AG04450 (cell line): Measurements from ENCODE around the gene FAM228B. TPM values are rescaled to one million over a fixed set of nuclear protein-coding genes. Genes with fewer than 3 reads are reported as not detected.

ENCODE experiments used
- CTCF ChIA-PET: fragments of 300-600, 350-600 bp; formaldehyde crosslinking; extraction: SDS; loops from one replicate; lab custom pipeline; 2022; ENCODE audit warnings: antibody characterized with exemption, inconsistent platforms; lab: Charles Lee
- POLR2A ChIA-PET: fragments of 350-600 bp; formaldehyde crosslinking; extraction: SDS; loops from one replicate; lab custom pipeline; 2021; ENCODE audit warnings: antibody characterized with exemption, inconsistent platforms; lab: Yijun Ruan, JAX
- DNase-seq: peaks from one replicate; pipeline ENCODE4 v3.0.0-alpha.2; 2011; ENCODE audit warnings: low read depth, low spot score
- H3K27ac ChIP-seq: one replicate; pipeline ENCODE4 v1.5.1; 2012; ENCODE audit warnings: low read depth, low read length, control low read depth
- H3K27me3 ChIP-seq: one replicate; pipeline ENCODE4 v1.6.0; 2012; ENCODE audit warnings: low read length; ENCODE audit not compliant: control insufficient read depth, insufficient read depth
- H3K4me3 ChIP-seq: 2 replicates; pipeline ENCODE4 v1.5.1; 2011; ENCODE audit warnings: mild to moderate bottlenecking, low read depth, low read length, control low read depth
- H3K9me3 ChIP-seq: 2 replicates; pipeline ENCODE4 v1.5.1; 2012; ENCODE audit warnings: low read length; ENCODE audit not compliant: control insufficient read depth, insufficient read depth
- polyA minus RNA-seq: library from RNA; depleted of rRNA, polyadenylated mRNA; stranded (reverse); fragments of >200 nt; gene quantifications from 2 replicates; pipeline ENCODE4 v1.2.3, GENCODE V29; 2011; rRNA and poly(A)+ RNA removed
- polyA plus RNA-seq: library from polyadenylated mRNA; depleted of rRNA; stranded (reverse); fragments of >200 nt; gene quantifications from 2 replicates; pipeline ENCODE4 v1.2.3, GENCODE V29; 2011; rRNA removed
- TF ChIP-seq, protein P1 (sequence below): IDR thresholded peaks from 2 replicates; pipeline ENCODE4 v1.5.1; 2011; ENCODE audit warnings: low read depth, low read length, control low read depth, inconsistent platforms

Gene FAM228B
- polyA plus RNA-seq (4.1 and 7.6 TPM in 2 replicates), polyA minus RNA-seq (1.9 and 2.6 TPM in 2 replicates)

DNA sequence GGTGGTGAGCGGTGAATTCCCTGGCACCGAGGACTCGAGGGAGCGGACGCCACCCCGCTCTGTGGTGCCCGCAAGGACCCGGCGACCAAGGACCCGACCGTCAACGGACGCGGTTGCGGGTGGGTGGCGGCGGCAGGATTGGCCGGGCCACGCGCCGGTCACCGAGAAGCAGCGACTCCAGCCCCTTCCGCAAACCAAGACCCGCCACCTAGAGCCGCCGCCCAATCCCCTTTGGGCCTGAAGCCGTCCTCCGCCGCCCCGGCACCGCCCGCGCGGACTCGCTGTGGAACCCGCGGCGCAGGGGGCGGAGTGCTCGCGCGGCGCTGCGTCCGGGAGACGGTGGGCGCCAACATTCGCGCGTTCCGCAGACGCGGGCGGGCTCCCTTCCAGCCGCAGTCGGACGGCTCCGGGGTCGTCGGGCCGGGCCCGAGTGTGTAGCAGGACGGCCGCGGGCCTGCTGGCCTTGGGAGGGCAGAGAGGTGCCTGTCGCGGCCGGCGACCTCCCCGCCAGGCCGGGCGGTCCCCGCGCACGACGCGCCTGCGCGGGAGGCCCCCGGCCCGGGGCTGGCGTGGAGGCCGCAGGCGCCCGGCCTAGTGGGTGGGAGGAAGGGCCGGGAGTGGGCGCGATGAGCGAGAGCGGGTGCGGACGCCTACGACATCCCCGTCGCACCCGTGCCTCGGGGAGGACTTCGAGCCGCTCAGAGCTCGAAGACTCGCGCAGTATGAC lies at the start of gene FAM228B, which contains the start of gene PFN4:
Gene FAM228B, plus strand, starts transcription at position 275 of the 727 bp plus-strand sequence. CDS start 893 bp downstream, outside the sequence.
Gene PFN4, minus strand, starts transcription at position 140 of the 727 bp plus-strand sequence. CDS start 799 bp downstream, outside the sequence.
- H3K4me3 ChIP-seq, result peak within 1 kb of the TSS; percentile 82
- POLR2A ChIA-PET, result interaction anchor here (0.8 to 1.9 kb wide), 5 partner anchors 15 to 196 kb away, joined by 3 to 6 read pairs (median 4); partner anchors contain the start of genes ATAD2B and TP53I3
- peak within 1 kb of the TSS; percentile 59 for H3K27ac ChIP-seq
- H3K9me3 ChIP-seq, result no peaks in the 10 kb centered on the region
- no peaks in the 10 kb centered on the region for H3K27me3 ChIP-seq
- CTCF ChIA-PET, result interaction anchor here (1.2 to 1.5 kb wide), 3 partner anchors 39 to 299 kb away, joined by 5 to 6 read pairs (median 5); partner anchors contain the start of gene TP53I3
- DNase-seq, result peak; percentile 44
- TF ChIP-seq, protein P1, sequence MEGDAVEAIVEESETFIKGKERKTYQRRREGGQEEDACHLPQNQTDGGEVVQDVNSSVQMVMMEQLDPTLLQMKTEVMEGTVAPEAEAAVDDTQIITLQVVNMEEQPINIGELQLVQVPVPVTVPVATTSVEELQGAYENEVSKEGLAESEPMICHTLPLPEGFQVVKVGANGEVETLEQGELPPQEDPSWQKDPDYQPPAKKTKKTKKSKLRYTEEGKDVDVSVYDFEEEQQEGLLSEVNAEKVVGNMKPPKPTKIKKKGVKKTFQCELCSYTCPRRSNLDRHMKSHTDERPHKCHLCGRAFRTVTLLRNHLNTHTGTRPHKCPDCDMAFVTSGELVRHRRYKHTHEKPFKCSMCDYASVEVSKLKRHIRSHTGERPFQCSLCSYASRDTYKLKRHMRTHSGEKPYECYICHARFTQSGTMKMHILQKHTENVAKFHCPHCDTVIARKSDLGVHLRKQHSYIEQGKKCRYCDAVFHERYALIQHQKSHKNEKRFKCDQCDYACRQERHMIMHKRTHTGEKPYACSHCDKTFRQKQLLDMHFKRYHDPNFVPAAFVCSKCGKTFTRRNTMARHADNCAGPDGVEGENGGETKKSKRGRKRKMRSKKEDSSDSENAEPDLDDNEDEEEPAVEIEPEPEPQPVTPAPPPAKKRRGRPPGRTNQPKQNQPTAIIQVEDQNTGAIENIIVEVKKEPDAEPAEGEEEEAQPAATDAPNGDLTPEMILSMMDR, result no peak

DNA sequence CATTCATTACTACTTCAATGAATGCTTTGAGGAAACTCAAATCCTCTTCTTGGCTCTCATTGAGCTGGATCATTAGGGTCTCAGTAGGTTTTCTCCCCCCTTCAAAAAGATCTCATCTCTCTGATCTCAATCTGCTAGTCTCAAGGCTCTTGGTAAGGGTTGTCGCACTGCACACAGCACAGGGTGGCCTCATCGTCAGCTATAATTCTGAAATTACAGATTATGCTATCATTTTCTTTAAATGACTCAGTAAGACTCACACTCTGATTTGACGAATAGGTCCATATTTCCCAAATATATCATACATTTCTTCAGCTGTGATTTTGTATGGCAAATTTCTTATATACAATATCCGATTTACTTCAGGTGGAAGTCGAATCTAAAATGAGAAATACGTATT lies 49.5 kb upstream of the FAM228B start:
- ChIA-PET CTCF (interaction anchor here (1.3 to 3.4 kb wide), 3 partner anchors 10 to 249 kb away, joined by 5 to 18 read pairs (median 6); partner anchors contain the start of genes ATAD2B and TP53I3), POLR2A (no interaction called here)
- H3K27me3 ChIP-seq, result no peaks in the 10 kb centered on the region

DNA sequence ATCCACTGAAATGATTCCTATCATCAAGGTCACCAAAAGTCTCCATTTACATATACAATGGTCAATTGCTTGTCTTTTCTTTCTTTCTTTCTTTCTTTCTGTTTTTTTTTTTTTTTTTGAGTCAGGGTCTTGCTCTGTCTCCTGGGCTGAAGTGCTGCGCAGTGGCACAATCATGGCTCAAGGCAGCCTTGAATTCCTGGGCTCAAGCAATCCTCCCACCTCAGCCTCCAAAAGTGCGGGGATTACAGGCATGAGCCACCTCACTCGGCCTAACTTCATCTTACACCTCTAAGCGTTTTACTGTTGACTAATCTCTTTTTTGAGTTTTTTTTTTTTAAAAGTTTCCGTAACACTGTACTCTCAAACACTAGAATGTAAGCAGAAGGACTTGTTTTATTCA lies 48.0 kb upstream of the FAM228B start:
- no peak overlapping the region for H3K27ac ChIP-seq
- ChIA-PET CTCF (no interaction called here), POLR2A (interaction anchor here (2.5 kb wide), 1 partner anchor 148 kb away, joined by 13 read pairs; the partner anchor contains the start of gene ATAD2B)
- no peaks in the 10 kb centered on the region; the same call in 1 of the 2 replicates for H3K9me3 ChIP-seq
- DNase-seq, result no peak
- H3K27me3 ChIP-seq, result no peaks in the 10 kb centered on the region
- H3K4me3 ChIP-seq, result peak overlapping the region; percentile 98
- TF ChIP-seq, protein P1, result no peak

More for the DNA sequence above, 49.5 kb upstream of the FAM228B start:
- H3K4me3 ChIP-seq, result no peak overlapping the region
- H3K27ac ChIP-seq, result no peak overlapping the region
- no peak for DNase-seq
- H3K9me3 ChIP-seq, result no peaks in the 10 kb centered on the region; the same call in 1 of the 2 replicates
- TF ChIP-seq, protein P1, result no peak

DNA sequence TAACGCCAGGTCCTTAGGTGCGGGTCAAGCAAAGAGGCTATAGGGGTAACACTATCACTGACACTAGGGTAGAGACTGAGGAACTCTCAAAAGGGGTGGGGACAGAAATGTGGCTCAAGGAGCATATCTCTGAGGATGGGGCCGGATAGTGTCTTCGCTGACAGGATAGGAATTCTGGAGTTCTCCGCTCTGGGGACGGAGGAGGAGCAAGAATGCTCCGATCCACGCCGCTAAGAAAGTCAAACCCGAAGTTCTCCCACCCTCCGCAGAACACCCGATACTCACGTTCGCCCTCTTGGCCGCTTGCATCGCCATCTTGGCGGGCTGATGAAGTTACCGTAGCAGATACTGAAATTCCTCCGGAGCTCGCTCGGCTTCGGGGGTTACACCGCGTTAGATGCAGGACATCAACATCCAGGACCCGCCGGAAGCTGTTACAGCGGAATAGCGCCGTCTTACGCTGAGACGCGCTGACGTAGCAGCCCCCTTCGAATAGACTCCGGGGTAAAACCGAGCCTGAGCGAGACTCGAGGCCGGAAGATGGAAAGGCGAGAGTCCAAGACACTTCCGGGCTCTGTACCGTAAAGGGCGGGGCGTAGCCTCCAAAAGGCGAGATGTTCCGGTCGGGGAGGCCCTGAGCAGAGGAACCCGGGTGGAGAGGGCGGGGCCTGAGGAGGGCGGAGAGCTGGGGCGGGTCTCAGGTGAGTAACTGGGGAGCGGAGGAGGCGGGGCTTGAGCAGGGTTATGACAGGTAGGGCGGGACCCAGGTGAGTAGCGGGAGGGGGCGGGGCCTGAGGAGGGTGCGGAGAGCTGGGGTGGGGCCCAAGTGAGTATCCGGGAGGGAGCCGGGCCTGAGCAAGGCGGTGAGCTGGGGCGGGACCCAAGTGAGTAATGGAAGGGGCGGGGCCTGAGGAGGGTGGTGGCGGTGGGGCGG lies 47.1 kb upstream of the FAM228B start, which contains the start of gene SF3B6:
Gene SF3B6, minus strand, starts transcription at position 412 of the 934 bp plus-strand sequence. Its CDS starts 97 bp downstream, at position 315.
- no peaks in the 10 kb centered on the region; the same call in 1 of the 2 replicates for H3K9me3 ChIP-seq
- TF ChIP-seq, protein P1, result no peak
- H3K27ac ChIP-seq, result peak within 1 kb of the TSS; percentile 88
- POLR2A ChIA-PET, result interaction anchor here (0.5 to 2.5 kb wide), 9 partner anchors 9 to 306 kb away, joined by 4 to 18 read pairs (median 7); partner anchors contain the start of genes ATAD2B, FAM228B, FKBP1B and ITSN2
- H3K4me3 ChIP-seq, result peak within 1 kb of the TSS; percentile 98
- DNase-seq, result peak; percentile 96
- CTCF ChIA-PET, result interaction anchor here (0.9 to 1.0 kb wide), 2 partner anchors 9 to 148 kb away, joined by 5 to 9 read pairs; partner anchors contain the start of gene TP53I3
- no peaks in the 10 kb centered on the region for H3K27me3 ChIP-seq
